ENCODE measurements around the gene ZNF331.

- TF ChIP-seq CTCF (conservative IDR thresholded peaks at IDR 0.05; ENCODE audit: low read depth, low read length) (no peak), RCOR1 (IDR thresholded peaks at IDR 0.05; ENCODE audit: insufficient replicate concordance, low read length) (no peak), NFE2L2 (IDR thresholded peaks at IDR 0.05; ENCODE audit: low read depth, low read length) (no peak), MXI1 (IDR thresholded peaks at IDR 0.05; ENCODE audit: borderline replicate concordance, low read depth, low read length) (no peak), MAZ (IDR thresholded peaks at IDR 0.05; ENCODE audit: borderline replicate concordance, low read depth, low read length) (no peak), POLR2A (IDR thresholded peaks at IDR 0.05; ENCODE audit: low read depth, low read length) (no peak), ELK1 (IDR thresholded peaks at IDR 0.05; ENCODE audit: borderline replicate concordance, low read depth, low read length) (no peak), SMC3 (IDR thresholded peaks at IDR 0.05; ENCODE audit: low read depth, low read length) (no peak), RFX5 (IDR thresholded peaks at IDR 0.05; ENCODE audit: low read depth, low read length) (no peak), CEBPB (IDR thresholded peaks at IDR 0.05; ENCODE audit: low read depth, low read length) (no peak), RAD21 (IDR thresholded peaks at IDR 0.05; ENCODE audit: low read length) (no peak), USF2 (IDR thresholded peaks at IDR 0.05; ENCODE audit: low read depth, low read length) (no peak), BHLHE40 (IDR thresholded peaks at IDR 0.05; ENCODE audit: low read depth, low read length) (no peak), MAFK (IDR thresholded peaks at IDR 0.05; ENCODE audit: low read depth, low read length) (no peak)
These were observed 9.0 kb downstream of the ZNF331 start for GRCh38 chr19:53546758-53547513.

Measured in IMR-90 (cell line).